OCI-LY7 (cell line): ENCODE results near the gene TMEM258.

Experiments used
- CTCF ChIP-seq: fragments of 200-600 bp; sonication (generic); conservative IDR thresholded peaks from 2 replicates; pipeline ENCODE4 v1.5.1; 2014; ENCODE audit warnings: mild to moderate bottlenecking, antibody characterized with exemption, low read length, moderate library complexity, mixed read lengths
- EZH2phosphoT487 ChIP-seq: fragments of 200-600 bp; sonication (generic); IDR thresholded peaks from 2 replicates; pipeline ENCODE4 v1.6.1; 2018; ENCODE audit warnings: low read depth, borderline replicate concordance, mild to moderate bottlenecking, mixed run types, antibody characterized with exemption, low read length, moderate library complexity, mixed read lengths

DNA sequence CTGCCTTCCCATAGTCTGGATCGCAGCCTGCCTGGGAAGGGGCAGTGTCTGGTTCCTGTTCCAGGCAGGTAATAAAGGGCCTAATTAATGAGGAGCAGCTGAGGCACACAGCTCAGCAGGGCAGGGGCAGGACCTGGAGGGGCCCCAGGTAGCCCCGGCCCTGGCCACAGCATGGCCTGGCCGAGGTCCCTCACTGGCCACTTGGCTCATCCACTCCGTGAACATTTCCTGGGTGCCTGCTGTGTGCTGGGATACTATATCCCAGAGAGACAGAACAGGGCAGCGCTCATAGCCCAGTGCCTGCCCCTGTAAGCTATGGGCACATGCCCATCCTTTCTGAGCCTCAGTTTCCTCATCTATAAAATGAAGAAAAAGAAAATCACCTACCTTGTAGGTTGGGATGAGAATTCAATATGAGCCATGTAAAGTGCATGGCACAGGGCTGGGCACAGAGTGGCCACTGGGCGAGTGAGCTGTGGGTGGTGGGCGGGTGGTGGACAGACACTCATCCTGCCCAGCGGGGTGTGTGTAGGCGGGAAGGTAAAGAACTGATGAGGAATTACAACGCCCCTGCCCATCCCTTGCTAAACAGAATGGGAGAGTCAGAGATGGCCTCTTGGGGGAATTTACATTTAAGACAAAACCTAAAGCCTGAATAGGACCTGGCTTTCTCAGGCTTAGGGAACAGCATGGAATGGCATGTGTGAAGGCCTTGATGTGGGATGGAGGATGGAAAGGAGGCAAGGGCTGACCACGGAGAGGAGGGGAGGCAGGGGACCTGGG lies 30.8 kb downstream of the TMEM258 start:
- TF ChIP-seq CTCF = no peak
- no peak for TF ChIP-seq EZH2phosphoT487
